Measurements from ENCODE around the gene MRPS14.

Gene MRPS14

DNA sequence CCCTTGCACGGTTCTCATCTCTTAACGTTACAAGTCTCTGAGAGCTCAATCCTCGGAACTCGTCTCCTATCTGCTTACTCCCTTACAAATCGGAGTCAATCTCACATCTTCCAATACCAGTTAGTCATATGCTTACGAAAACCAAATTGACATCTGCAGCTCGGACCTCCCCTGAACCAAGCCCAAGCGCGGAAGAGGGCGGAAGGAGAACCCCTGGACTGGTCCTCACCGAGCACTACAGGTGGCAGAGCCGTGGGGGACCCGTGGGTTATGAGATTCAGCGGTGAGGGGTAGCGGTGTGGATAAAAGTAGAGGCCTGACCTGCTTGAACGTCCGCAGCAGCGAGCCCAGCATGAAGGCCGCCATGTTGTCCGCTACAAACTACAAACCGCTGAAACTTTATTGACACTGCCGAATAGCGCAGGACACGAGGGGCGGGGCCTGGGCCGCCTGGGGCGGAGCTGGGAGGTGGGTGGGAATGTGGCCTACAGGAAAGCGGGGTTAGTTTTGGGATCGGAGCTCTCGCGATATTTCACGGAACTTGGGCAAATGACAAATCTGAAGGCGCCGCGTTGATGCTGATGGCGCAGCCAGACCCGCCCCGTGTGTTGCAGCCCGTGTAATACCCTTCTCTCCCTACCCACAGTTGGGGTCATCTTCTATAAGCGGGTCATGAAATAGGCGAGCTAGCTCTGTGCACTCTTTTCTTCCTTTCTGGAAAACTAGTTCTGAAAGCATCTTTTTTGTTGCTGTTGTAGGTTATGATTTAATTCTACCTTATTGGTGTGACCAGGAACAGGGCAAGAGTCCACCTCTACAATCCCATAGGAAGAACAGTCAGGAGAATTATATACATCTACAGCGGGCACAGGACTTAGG, at the start of gene MRPS14:
TSS of gene MRPS14 (minus strand) at position 383 of the 879 bp plus-strand sequence. CDS start at position 366, 17 bp downstream.
- TF ChIP-seq YY1 (IDR thresholded peaks at IDR 0.05; ENCODE audit: low read depth) (peak; percentile 98), RAD21 (IDR thresholded peaks at IDR 0.05; ENCODE audit: low read depth) (no peak), TEAD4 (IDR thresholded peaks at IDR 0.05) (peak; percentile 59), EGR1 (IDR thresholded peaks at IDR 0.05) (no peak; the same call in 1 of the 2 replicates), TAF1 (IDR thresholded peaks at IDR 0.05; ENCODE audit: low read depth) (peak; percentile 93), CREB1 (IDR thresholded peaks at IDR 0.05; ENCODE audit: low read depth) (peak; percentile 54; the same call in 1 of the 2 replicates), TCF12 (IDR thresholded peaks at IDR 0.05; ENCODE audit: low read depth) (peak; percentile 74), CEBPB (IDR thresholded peaks at IDR 0.05) (no peak), ZBTB7A (IDR thresholded peaks at IDR 0.05; ENCODE audit: low read depth) (no peak), FOXM1 (IDR thresholded peaks at IDR 0.05; ENCODE audit: borderline replicate concordance, low read depth) (no peak), NFIC (IDR thresholded peaks at IDR 0.05) (no peak; the same call in 1 of the 2 replicates)
- TF ChIP-seq, protein P1, sequence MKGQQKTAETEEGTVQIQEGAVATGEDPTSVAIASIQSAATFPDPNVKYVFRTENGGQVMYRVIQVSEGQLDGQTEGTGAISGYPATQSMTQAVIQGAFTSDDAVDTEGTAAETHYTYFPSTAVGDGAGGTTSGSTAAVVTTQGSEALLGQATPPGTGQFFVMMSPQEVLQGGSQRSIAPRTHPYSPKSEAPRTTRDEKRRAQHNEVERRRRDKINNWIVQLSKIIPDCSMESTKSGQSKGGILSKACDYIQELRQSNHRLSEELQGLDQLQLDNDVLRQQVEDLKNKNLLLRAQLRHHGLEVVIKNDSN (IDR thresholded peaks at IDR 0.05), result no peak
- TF ChIP-seq, protein P2, sequence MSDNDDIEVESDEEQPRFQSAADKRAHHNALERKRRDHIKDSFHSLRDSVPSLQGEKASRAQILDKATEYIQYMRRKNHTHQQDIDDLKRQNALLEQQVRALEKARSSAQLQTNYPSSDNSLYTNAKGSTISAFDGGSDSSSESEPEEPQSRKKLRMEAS (IDR thresholded peaks at IDR 0.05), result peak; percentile 57
- TF ChIP-seq, protein P3, sequence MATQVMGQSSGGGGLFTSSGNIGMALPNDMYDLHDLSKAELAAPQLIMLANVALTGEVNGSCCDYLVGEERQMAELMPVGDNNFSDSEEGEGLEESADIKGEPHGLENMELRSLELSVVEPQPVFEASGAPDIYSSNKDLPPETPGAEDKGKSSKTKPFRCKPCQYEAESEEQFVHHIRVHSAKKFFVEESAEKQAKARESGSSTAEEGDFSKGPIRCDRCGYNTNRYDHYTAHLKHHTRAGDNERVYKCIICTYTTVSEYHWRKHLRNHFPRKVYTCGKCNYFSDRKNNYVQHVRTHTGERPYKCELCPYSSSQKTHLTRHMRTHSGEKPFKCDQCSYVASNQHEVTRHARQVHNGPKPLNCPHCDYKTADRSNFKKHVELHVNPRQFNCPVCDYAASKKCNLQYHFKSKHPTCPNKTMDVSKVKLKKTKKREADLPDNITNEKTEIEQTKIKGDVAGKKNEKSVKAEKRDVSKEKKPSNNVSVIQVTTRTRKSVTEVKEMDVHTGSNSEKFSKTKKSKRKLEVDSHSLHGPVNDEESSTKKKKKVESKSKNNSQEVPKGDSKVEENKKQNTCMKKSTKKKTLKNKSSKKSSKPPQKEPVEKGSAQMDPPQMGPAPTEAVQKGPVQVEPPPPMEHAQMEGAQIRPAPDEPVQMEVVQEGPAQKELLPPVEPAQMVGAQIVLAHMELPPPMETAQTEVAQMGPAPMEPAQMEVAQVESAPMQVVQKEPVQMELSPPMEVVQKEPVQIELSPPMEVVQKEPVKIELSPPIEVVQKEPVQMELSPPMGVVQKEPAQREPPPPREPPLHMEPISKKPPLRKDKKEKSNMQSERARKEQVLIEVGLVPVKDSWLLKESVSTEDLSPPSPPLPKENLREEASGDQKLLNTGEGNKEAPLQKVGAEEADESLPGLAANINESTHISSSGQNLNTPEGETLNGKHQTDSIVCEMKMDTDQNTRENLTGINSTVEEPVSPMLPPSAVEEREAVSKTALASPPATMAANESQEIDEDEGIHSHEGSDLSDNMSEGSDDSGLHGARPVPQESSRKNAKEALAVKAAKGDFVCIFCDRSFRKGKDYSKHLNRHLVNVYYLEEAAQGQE (IDR thresholded peaks at IDR 0.05; ENCODE audit: low read depth), result no peak

DNA sequence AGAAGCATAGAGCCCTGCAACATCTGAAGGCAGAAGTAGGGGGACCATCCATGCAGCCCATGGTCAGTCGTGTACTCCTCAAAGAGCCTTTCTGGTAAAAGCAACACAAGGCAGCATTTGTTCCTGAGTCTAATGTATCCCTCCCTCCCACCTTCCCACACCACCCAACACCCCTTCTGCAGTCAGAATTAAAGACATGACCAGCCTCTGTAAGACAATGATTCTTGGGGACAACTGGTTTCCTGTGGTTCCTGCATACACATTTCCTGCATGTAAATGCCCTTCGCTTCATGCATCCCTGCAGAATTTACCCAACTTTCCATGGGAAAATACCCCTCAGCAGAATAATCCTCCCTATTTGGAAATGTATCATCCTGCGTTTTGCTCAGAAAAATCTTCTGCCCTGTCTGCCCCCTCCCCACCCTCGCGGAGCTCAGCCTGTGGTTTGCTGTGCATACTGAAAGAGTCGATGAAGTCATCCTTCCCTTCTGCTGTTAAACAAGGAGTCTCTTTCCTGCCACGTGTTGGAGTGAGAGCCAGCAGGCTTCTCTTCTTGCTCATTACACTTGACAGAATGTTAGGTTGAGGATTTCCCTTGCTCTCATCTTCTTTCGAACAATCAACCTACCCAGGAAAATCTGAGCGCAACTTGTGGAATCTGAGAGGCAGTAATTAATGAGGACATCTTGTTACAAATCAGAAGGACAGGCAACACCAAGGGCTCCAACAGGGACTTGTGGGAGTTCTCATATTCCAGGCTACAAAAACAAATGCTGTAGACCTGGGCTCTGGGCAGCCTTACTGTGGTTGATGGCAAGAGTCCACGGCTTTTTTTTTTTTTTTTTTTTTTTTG, 49.1 kb upstream of the MRPS14 start:
- TF ChIP-seq EP300 (IDR thresholded peaks at IDR 0.05; ENCODE audit: borderline replicate concordance) (no peak), CREB1 (IDR thresholded peaks at IDR 0.05; ENCODE audit: low read depth) (no peak), TEAD4 (IDR thresholded peaks at IDR 0.05) (no peak), EGR1 (IDR thresholded peaks at IDR 0.05) (no peak), RAD21 (IDR thresholded peaks at IDR 0.05; ENCODE audit: low read depth) (no peak), TCF12 (IDR thresholded peaks at IDR 0.05; ENCODE audit: low read depth) (no peak), ZBTB7A (IDR thresholded peaks at IDR 0.05; ENCODE audit: low read depth) (no peak), TAF1 (IDR thresholded peaks at IDR 0.05; ENCODE audit: low read depth) (no peak), NFIC (IDR thresholded peaks at IDR 0.05) (no peak), FOXM1 (IDR thresholded peaks at IDR 0.05; ENCODE audit: borderline replicate concordance, low read depth) (no peak), YY1 (IDR thresholded peaks at IDR 0.05; ENCODE audit: low read depth) (no peak)
- TF ChIP-seq, protein P2 (IDR thresholded peaks at IDR 0.05), result no peak
- TF ChIP-seq, protein P3 (IDR thresholded peaks at IDR 0.05; ENCODE audit: low read depth), result no peak

DNA sequence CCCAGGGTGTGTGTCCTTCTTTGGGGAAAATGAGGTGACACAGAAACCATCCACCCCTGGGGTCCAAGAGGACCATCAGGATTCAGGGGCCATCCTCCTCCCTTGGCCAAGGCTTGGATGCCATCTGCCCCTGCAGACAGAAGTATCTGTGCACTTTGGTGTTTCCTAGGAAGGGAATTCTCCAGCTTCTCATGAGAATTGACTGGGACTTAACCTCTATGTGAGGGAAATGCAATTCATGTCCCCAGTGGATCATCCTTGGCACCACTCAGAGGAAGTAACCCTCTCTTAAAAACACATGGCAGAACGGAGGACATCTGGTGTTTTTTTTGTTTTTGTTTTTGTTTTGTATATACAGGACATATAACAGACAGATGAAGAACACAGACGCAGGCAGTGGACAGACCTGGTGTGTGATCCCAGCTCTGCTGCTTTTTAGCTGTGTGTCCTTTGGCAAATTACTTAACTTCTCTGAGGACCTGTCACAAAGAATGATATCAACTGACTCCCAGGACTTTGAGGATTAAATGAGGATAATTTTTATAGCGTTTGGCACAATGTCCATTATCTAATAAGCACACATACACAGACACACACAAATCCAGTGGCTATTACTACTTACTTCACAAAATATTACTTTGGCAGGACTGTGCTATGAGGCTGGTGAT, 48.2 kb upstream of the MRPS14 start:
- TF ChIP-seq ZBTB7A (IDR thresholded peaks at IDR 0.05; ENCODE audit: low read depth) (no peak), TAF1 (IDR thresholded peaks at IDR 0.05; ENCODE audit: low read depth) (no peak), CREB1 (IDR thresholded peaks at IDR 0.05; ENCODE audit: low read depth) (no peak), FOXM1 (IDR thresholded peaks at IDR 0.05; ENCODE audit: borderline replicate concordance, low read depth) (no peak)
- TF ChIP-seq, protein P2 (IDR thresholded peaks at IDR 0.05), result no peak
- TF ChIP-seq, protein P3 (IDR thresholded peaks at IDR 0.05; ENCODE audit: low read depth), result no peak

Data from Ishikawa (cell line).